Neural progenitor cell (in vitro differentiated cells): Measurements from ENCODE around the gene CLASRP. TPM values are rescaled to one million over a fixed set of nuclear protein-coding genes. Genes with fewer than 3 reads are reported as not detected.

Experiments used
- DNase-seq: peaks from one replicate; pipeline ENCODE4 v3.0.0-alpha.2; 2016; ENCODE audit warnings: low spot score
- H2AFZ ChIP-seq: fragments of 200-600 bp; sonication (generic); replicated peaks from 2 replicates; pipeline ENCODE4 v1.6.1; 2016; ENCODE audit warnings: antibody characterized with exemption
- H3F3A ChIP-seq: fragments of 200-600 bp; sonication (generic); 2 replicates; pipeline ENCODE4 v1.6.1; 2016; ENCODE audit warnings: antibody characterized with exemption, low read depth
- H3K27ac ChIP-seq: fragments of 200-600 bp; sonication (generic); 2 replicates; pipeline ENCODE4 v1.5.1; 2016; ENCODE audit warnings: mild to moderate bottlenecking
- H3K27me3 ChIP-seq: fragments of 200-600 bp; sonication (generic); 2 replicates; pipeline ENCODE4 v1.6.1; 2016; ENCODE audit warnings: mild to moderate bottlenecking, moderate library complexity
- H3K36me3 ChIP-seq: fragments of 200-600 bp; sonication (generic); 2 replicates; pipeline ENCODE4 v1.5.1; 2016
- H3K4me1 ChIP-seq: fragments of 200-600 bp; sonication (generic); 2 replicates; pipeline ENCODE4 v1.6.1; 2016; ENCODE audit warnings: mixed run types
- H3K4me2 ChIP-seq: fragments of 200-600 bp; sonication (generic); 2 replicates; pipeline ENCODE4 v1.6.1; 2016
- H3K4me3 ChIP-seq: fragments of 200-600 bp; sonication (generic); 2 replicates; pipeline ENCODE4 v1.5.1; 2016
- H3K79me2 ChIP-seq: fragments of 200-600 bp; sonication (generic); 2 replicates; pipeline ENCODE4 v1.6.1; 2016; ENCODE audit warnings: low read depth
- H3K9ac ChIP-seq: fragments of 200-600 bp; sonication (generic); 2 replicates; pipeline ENCODE4 v1.6.1; 2016
- H3K9me3 ChIP-seq: fragments of 200-600 bp; sonication (generic); 2 replicates; pipeline ENCODE4 v1.5.1; 2016; ENCODE audit warnings: low read depth
- H4K20me1 ChIP-seq: fragments of 200-600 bp; sonication (generic); 2 replicates; pipeline ENCODE4 v1.6.1; 2016; ENCODE audit warnings: low read depth
- H3K27ac Mint-ChIP-seq: 3 replicates; pipeline ENCODE4 v1.8.0; 2021; ENCODE audit warnings: mixed read lengths
- H3K27me3 Mint-ChIP-seq: 2 replicates; pipeline ENCODE4 v1.8.0; 2022; ENCODE audit warnings: low read depth, mild to moderate bottlenecking, inconsistent platforms, moderate library complexity, mixed read lengths; ENCODE audit not compliant: insufficient read depth
- H3K36me3 Mint-ChIP-seq: 3 replicates; pipeline ENCODE4 v1.8.0; 2021; ENCODE audit warnings: mixed read lengths
- H3K4me1 Mint-ChIP-seq: 3 replicates; pipeline ENCODE4 v1.8.0; 2021; ENCODE audit warnings: mixed read lengths
- H3K4me3 Mint-ChIP-seq: 3 replicates; pipeline ENCODE4 v1.8.0; 2021; ENCODE audit warnings: mild to moderate bottlenecking, moderate library complexity, mixed read lengths
- H3K9me3 Mint-ChIP-seq: 3 replicates; pipeline ENCODE4 v1.8.0; 2020; ENCODE audit warnings: mixed read lengths
- EZH2 ChIP-seq: fragments of 200-600 bp; sonication (generic); IDR thresholded peaks from 2 replicates; pipeline ENCODE4 v1.6.1; 2017; ENCODE audit warnings: antibody characterized with exemption, mild to moderate bottlenecking, moderate library complexity
- EZH2phosphoT487 ChIP-seq: fragments of 200-600 bp; sonication (generic); IDR thresholded peaks from 2 replicates; pipeline ENCODE4 v1.6.1; 2017; ENCODE audit warnings: antibody characterized with exemption
- total RNA-seq: library from RNA; depleted of rRNA; stranded (reverse); fragments of >200 nt; gene quantifications from 2 replicates; pipeline ENCODE4 v1.2.3, GENCODE V29; 2015; ENCODE audit warnings: low replicate concordance
- TF ChIP-seq, protein P1 (sequence below): fragments of 200-600 bp; sonication (generic); IDR thresholded peaks from 2 replicates; pipeline ENCODE4 v1.5.1; 2017; ENCODE audit warnings: antibody characterized with exemption, mild to moderate bottlenecking

CLASRP gene
- total RNA-seq, 1 donor from 2014 or later = 57.0 TPM

DNA sequence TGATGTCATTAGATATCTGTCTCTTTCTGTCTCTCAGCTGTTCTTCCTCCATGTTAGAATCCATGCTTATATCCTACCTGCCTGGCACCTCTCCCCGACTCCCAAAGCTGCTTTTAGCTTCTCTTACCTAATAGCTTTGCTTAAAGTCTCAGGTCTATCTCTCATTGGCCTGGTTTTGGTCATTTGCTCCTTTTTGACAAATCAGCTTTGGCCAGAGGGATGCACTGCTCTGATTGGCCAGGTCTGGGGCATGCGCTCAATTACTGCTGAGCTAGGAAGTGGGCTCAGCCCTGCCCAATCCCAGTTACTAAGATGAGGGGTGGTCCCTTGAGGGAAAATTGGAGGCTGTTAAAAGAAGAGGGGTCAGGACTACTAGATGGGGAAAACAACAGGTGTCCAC is 11.5 kb upstream of the CLASRP start:
- Histone ChIP-seq H3K27me3 (no peaks in the 10 kb centered on the region), H3K4me1 (no peaks in the 10 kb centered on the region), H4K20me1 (no peaks in the 10 kb centered on the region), H3K27ac (no peak overlapping the region), H3K79me2 (no peaks in the 10 kb centered on the region), H3K9me3 (no peaks in the 10 kb centered on the region), H3F3A (no peaks in the 10 kb centered on the region), H2AFZ (no peak overlapping the region), H3K36me3 (no peaks in the 10 kb centered on the region), H3K4me2 (no peak overlapping the region), H3K4me3 (no peak overlapping the region), H3K9ac (no peak overlapping the region)
- TF ChIP-seq, protein P1, sequence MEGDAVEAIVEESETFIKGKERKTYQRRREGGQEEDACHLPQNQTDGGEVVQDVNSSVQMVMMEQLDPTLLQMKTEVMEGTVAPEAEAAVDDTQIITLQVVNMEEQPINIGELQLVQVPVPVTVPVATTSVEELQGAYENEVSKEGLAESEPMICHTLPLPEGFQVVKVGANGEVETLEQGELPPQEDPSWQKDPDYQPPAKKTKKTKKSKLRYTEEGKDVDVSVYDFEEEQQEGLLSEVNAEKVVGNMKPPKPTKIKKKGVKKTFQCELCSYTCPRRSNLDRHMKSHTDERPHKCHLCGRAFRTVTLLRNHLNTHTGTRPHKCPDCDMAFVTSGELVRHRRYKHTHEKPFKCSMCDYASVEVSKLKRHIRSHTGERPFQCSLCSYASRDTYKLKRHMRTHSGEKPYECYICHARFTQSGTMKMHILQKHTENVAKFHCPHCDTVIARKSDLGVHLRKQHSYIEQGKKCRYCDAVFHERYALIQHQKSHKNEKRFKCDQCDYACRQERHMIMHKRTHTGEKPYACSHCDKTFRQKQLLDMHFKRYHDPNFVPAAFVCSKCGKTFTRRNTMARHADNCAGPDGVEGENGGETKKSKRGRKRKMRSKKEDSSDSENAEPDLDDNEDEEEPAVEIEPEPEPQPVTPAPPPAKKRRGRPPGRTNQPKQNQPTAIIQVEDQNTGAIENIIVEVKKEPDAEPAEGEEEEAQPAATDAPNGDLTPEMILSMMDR = no peak
- no peak for TF ChIP-seq EZH2
- TF ChIP-seq EZH2phosphoT487 = no peak
- Mint-ChIP-seq H3K36me3 (no peaks in the 10 kb centered on the region), H3K27ac (no peak overlapping the region), H3K27me3 (peaks cover 10% of the 10 kb centered on the region), H3K9me3 (no peaks in the 10 kb centered on the region), H3K4me1 (no peaks in the 10 kb centered on the region), H3K4me3 (no peak overlapping the region)
- no peak for DNase-seq

DNA sequence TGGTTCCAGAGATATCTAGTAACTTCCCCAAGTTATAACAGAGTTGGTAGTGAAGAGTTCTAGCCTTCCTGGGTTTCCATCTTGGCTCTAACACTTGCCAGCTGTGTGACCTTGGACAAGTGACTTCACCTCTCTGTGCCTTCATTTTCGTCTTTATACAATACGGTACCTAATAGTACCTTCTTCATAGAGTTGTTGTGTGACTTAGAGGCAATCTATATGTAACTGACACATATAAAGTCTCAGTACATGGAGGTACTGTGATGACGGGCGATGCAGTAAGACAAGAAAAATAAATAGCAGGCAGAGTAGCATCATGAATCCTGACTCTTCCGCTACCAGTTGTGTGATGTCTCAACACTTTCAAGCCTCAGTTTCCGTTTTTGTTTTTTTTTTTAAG is 8.0 kb upstream of the CLASRP start:
- Mint-ChIP-seq H3K27ac (no peak overlapping the region), H3K4me1 (no peaks in the 10 kb centered on the region), H3K4me3 (no peak overlapping the region), H3K36me3 (no peaks in the 10 kb centered on the region), H3K9me3 (no peaks in the 10 kb centered on the region), H3K27me3 (peaks cover 9% of the 10 kb centered on the region)
- Histone ChIP-seq H4K20me1 (no peaks in the 10 kb centered on the region), H2AFZ (no peak overlapping the region), H3K4me1 (no peaks in the 10 kb centered on the region), H3K4me3 (no peak overlapping the region), H3K27me3 (no peaks in the 10 kb centered on the region), H3K4me2 (no peak overlapping the region), H3K27ac (no peak overlapping the region), H3K36me3 (no peaks in the 10 kb centered on the region), H3K9me3 (no peaks in the 10 kb centered on the region), H3K9ac (no peak overlapping the region), H3K79me2 (no peaks in the 10 kb centered on the region), H3F3A (no peaks in the 10 kb centered on the region)
- TF ChIP-seq, protein P1 = no peak
- TF ChIP-seq EZH2phosphoT487 (no peak), EZH2 (no peak)
- DNase-seq = no peak

DNA sequence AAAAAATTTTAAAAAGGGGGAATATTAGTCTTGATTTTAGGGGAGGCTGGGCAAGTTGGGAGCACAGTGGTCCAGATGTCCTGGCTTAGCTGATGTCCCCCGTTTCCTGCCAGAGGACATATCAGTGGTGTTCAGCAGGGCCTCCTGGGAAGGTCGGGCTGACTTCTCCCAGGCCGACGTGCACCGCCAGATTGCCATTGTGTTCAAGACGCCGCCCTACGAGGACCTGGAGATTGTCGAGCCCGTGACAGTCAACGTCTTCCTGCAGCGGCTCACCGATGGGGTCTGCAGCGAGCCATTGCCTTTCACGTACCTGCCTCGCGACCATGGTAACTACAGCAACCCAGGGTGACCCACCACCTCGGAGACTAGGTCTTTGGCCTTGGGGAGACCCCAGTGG is 6.4 kb upstream of the CLASRP start:
- H3K27ac Mint-ChIP-seq = no peak overlapping the region
- no peak overlapping the region for H3K4me3 Mint-ChIP-seq
- no peaks in the 10 kb centered on the region for H3K27me3 ChIP-seq
- H3K4me3 ChIP-seq = no peak overlapping the region
- TF ChIP-seq EZH2 = no peak
- no peak for TF ChIP-seq EZH2phosphoT487
- TF ChIP-seq, protein P1 = no peak
- no peak overlapping the region for H2AFZ ChIP-seq
- H3K36me3 ChIP-seq = no peaks in the 10 kb centered on the region
- no peaks in the 10 kb centered on the region for H3K9me3 Mint-ChIP-seq
- H3K4me1 Mint-ChIP-seq = no peaks in the 10 kb centered on the region
- H3K79me2 ChIP-seq = no peaks in the 10 kb centered on the region
- H3F3A ChIP-seq = no peaks in the 10 kb centered on the region
- no peaks in the 10 kb centered on the region for H4K20me1 ChIP-seq
- no peak overlapping the region for H3K4me2 ChIP-seq
- no peaks in the 10 kb centered on the region for H3K36me3 Mint-ChIP-seq
- peaks cover 3% of the 10 kb centered on the region for H3K27me3 Mint-ChIP-seq
- H3K9me3 ChIP-seq = no peaks in the 10 kb centered on the region
- H3K4me1 ChIP-seq = no peaks in the 10 kb centered on the region
- no peak overlapping the region for H3K27ac ChIP-seq
- DNase-seq = no peak
- H3K9ac ChIP-seq = no peak overlapping the region

DNA sequence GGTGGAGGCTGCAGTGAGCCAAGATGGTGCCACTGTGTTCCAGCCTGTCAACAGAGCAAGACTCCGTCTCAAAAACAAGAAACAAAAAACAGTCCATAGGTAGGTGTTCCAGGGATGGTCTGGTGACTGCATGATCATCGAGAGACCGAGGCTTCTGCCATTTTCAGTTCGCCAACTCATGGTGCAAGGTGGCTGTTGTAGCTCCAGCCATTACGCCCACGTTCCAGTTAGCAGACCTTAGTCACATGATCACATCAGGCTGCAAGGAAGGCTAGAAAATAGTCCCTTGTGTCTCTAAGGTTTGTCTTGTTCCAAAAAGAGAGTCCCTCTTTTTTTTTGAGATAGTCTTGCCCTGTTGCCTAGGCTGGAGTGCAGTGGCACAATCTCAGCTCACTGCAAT is 3.1 kb upstream of the CLASRP start:
- no peak overlapping the region for H3K4me3 ChIP-seq
- peaks cover 3% of the 10 kb centered on the region for H3K36me3 Mint-ChIP-seq
- peaks cover 8% of the 10 kb centered on the region for H3F3A ChIP-seq
- H3K79me2 ChIP-seq = peaks cover 16% of the 10 kb centered on the region
- H3K9me3 ChIP-seq = no peaks in the 10 kb centered on the region
- no peak for TF ChIP-seq EZH2phosphoT487
- H3K9ac ChIP-seq = no peak overlapping the region
- H2AFZ ChIP-seq = no peak overlapping the region
- DNase-seq = no peak
- peaks cover 14% of the 10 kb centered on the region for H3K4me1 Mint-ChIP-seq
- H3K9me3 Mint-ChIP-seq = no peaks in the 10 kb centered on the region
- H4K20me1 ChIP-seq = peaks cover 15% of the 10 kb centered on the region
- no peak overlapping the region for H3K27ac ChIP-seq
- no peaks in the 10 kb centered on the region for H3K27me3 ChIP-seq
- peaks cover 9% of the 10 kb centered on the region for H3K4me1 ChIP-seq
- H3K27me3 Mint-ChIP-seq = peaks cover 2% of the 10 kb centered on the region
- no peak overlapping the region for H3K27ac Mint-ChIP-seq
- no peak overlapping the region for H3K4me3 Mint-ChIP-seq
- H3K36me3 ChIP-seq = no peaks in the 10 kb centered on the region
- H3K4me2 ChIP-seq = no peak overlapping the region
